Endothelial cell of umbilical vein (primary cell): ENCODE measurements around the gene TBC1D24.
"Not testable (repeated sequence)": the region's sequence is repeated elsewhere in the genome, so short reads cannot be mapped to it uniquely, and the experiment has no call there.

ENCODE experiments used
- CTCF ChIP-seq, 2 donors: IDR thresholded peaks; 1 replicate in 1 of 2; 2 replicates in 1 of 2; pipeline ENCODE4 v1.5.1; 2011; ENCODE audit warnings: low read length in 2 of 2, mild to moderate bottlenecking in 2 of 2, moderate library complexity in 2 of 2, control low read depth in 1 of 2, inconsistent platforms in 1 of 2, low read depth in 1 of 2; ENCODE audit not compliant: insufficient read depth in 1 of 2; ENCODE audit errors: extremely low read depth in 1 of 2
- EZH2 ChIP-seq: IDR thresholded peaks from 2 replicates; pipeline ENCODE4 v1.6.1; 2012; ENCODE audit warnings: borderline replicate concordance, low read depth, mild to moderate bottlenecking, moderate library complexity, low read length, inconsistent platforms; ENCODE audit not compliant: severe bottlenecking
- MAX ChIP-seq: IDR thresholded peaks from 2 replicates; pipeline ENCODE4 v1.6.1; 2011; ENCODE audit not compliant: insufficient read depth, insufficient read length
- POLR2A ChIP-seq: IDR thresholded peaks from 2 replicates; pipeline ENCODE4 v1.6.1; 2012; ENCODE audit warnings: low read depth, mild to moderate bottlenecking, control low read depth, low read length
- POLR2AphosphoS5 ChIP-seq: IDR thresholded peaks from 2 replicates; pipeline ENCODE4 v1.6.1; 2012; ENCODE audit warnings: low read depth, mild to moderate bottlenecking, control low read depth, low read length, moderate library complexity; ENCODE audit not compliant: insufficient read depth

- not testable (repeated sequence) for TF ChIP-seq EZH2; POLR2AphosphoS5; CTCF (IDR thresholded peaks at IDR 0.05; ENCODE audit: extremely low read depth in 1 of 2, insufficient read depth in 1 of 2, low read depth in 1 of 2, low read length in 2 of 2); MAX; POLR2A
Observed at GRCh38 chr16:2441143-2441804, 33.7 kb upstream of the TBC1D24 start.
